Measurements from ENCODE around the gene CAV1. TPM values are rescaled to one million over a fixed set of nuclear protein-coding genes. Genes with fewer than 3 reads are reported as not detected.

The CAV1 gene
- total RNA-seq, 1 donor from 2014 or later = 695 TPM

GRCh38 chr7:116579322-116579721 lies 54.5 kb downstream of the CAV1 start:
- H3K4me1 ChIP-seq = peaks cover 8% of the 10 kb centered on the region

GRCh38 chr7:116579835-116580234 lies 55.0 kb downstream of the CAV1 start:
- intact Hi-C loops (cut with DNase I) = loop anchor here (10.0 kb wide), 1 partner anchor 55 kb away; the partner anchor contains the start of gene CAV1
- no peak for ATAC-seq

More at GRCh38 chr7:116579322-116579721, 54.5 kb downstream of the CAV1 start:
- no peaks in the 10 kb centered on the region for H3K27me3 ChIP-seq
- intact Hi-C loops (cut with DNase I) = loop anchor here (10.0 kb wide), 1 partner anchor 55 kb away; the partner anchor contains the start of gene CAV1
- DNase-seq (no peak), ATAC-seq (no peak)
- no peak overlapping the region for H3K4me3 ChIP-seq
- H3K9me3 ChIP-seq = no peaks in the 10 kb centered on the region
- H3K27ac ChIP-seq = no peak overlapping the region
- no peaks in the 10 kb centered on the region for H3K36me3 ChIP-seq
- TF ChIP-seq CTCF (IDR thresholded peaks at IDR 0.05) = no peak

GRCh38 chr7:116582164-116582732 lies 57.4 kb downstream of the CAV1 start:
- Histone ChIP-seq H3K27me3 (no peaks in the 10 kb centered on the region), H3K4me1 (no peaks in the 10 kb centered on the region), H3K36me3 (no peaks in the 10 kb centered on the region), H3K27ac (no peak overlapping the region), H3K4me3 (no peak overlapping the region), H3K9me3 (no peaks in the 10 kb centered on the region)
- TF ChIP-seq CTCF (IDR thresholded peaks at IDR 0.05) = no peak
- intact Hi-C loops (cut with DNase I) = no loop called here
- DNase-seq (no peak), ATAC-seq (no peak)

More at GRCh38 chr7:116579835-116580234, 55.0 kb downstream of the CAV1 start:
- Histone ChIP-seq H3K27ac (no peak overlapping the region), H3K9me3 (no peaks in the 10 kb centered on the region), H3K4me3 (no peak overlapping the region), H3K36me3 (no peaks in the 10 kb centered on the region), H3K4me1 (peaks cover 7% of the 10 kb centered on the region), H3K27me3 (no peaks in the 10 kb centered on the region)
- no peak for TF ChIP-seq CTCF (IDR thresholded peaks at IDR 0.05)
- no peak for DNase-seq

GRCh38 chr7:116582806-116583444 lies 58.1 kb downstream of the CAV1 start:
- no peak for DNase-seq
- Histone ChIP-seq H3K36me3 (no peaks in the 10 kb centered on the region), H3K9me3 (no peaks in the 10 kb centered on the region), H3K27me3 (no peaks in the 10 kb centered on the region), H3K4me3 (no peak overlapping the region), H3K4me1 (peaks cover under 1% of the 10 kb centered on the region), H3K27ac (no peak overlapping the region)
- peak; percentile 37 for ATAC-seq
- TF ChIP-seq CTCF (IDR thresholded peaks at IDR 0.05) = no peak
- intact Hi-C loops (cut with DNase I) = no loop called here

- no peak overlapping the region for H3K4me3 ChIP-seq
- intact Hi-C loops (cut with DNase I) = no loop called here
- H3K27me3 ChIP-seq = no peaks in the 10 kb centered on the region
- no peak for DNase-seq
- no peak for ATAC-seq
- H3K4me1 ChIP-seq = peaks cover 7% of the 10 kb centered on the region
- no peak for TF ChIP-seq CTCF (IDR thresholded peaks at IDR 0.05)
- no peaks in the 10 kb centered on the region for H3K36me3 ChIP-seq
- H3K27ac ChIP-seq = no peak overlapping the region
- no peaks in the 10 kb centered on the region for H3K9me3 ChIP-seq
Observed at GRCh38 chr7:116583653-116584052, 58.8 kb downstream of the CAV1 start.

All from upper lobe of right lung (tissue), 1 donor.